H9 (cell line): ENCODE measurements around the gene KLK6. TPM values are rescaled to one million over a fixed set of nuclear protein-coding genes. Genes with fewer than 3 reads are reported as not detected.
A peak's percentile ranks its signal among the peaks of the same experiment; 100 is the strongest.

Experiments used
- DNase-seq: peaks from one replicate; pipeline ENCODE4 v3.0.0-alpha.2; 2017
- H2AFZ ChIP-seq: one replicate; pipeline ENCODE4 v1.6.1; 2013; ENCODE audit warnings: mild to moderate bottlenecking, low read length, control low read depth, moderate library complexity
- H2AK5ac ChIP-seq: 2 replicates; pipeline ENCODE4 v1.6.1; 2013; ENCODE audit warnings: low read length, control low read depth, mixed read lengths; ENCODE audit not compliant: insufficient read length
- H2BK120ac ChIP-seq: one replicate; pipeline ENCODE4 v1.6.1; 2013; ENCODE audit warnings: low read depth, mild to moderate bottlenecking, low read length, control low read depth, inconsistent platforms; ENCODE audit not compliant: poor library complexity, severe bottlenecking
- H2BK12ac ChIP-seq: 2 replicates; pipeline ENCODE4 v1.6.1; 2013; ENCODE audit warnings: low read length, control low read depth, mixed read lengths, low read depth; ENCODE audit not compliant: insufficient read length
- H2BK15ac ChIP-seq: 2 replicates; pipeline ENCODE4 v1.6.1; 2013; ENCODE audit warnings: low read depth, low read length, control low read depth
- H2BK20ac ChIP-seq: one replicate; pipeline ENCODE4 v1.6.1; 2013; ENCODE audit warnings: low read depth, mild to moderate bottlenecking, low read length, control low read depth, inconsistent platforms; ENCODE audit not compliant: poor library complexity, severe bottlenecking
- H2BK5ac ChIP-seq: 2 replicates; pipeline ENCODE4 v1.6.1; 2013; ENCODE audit warnings: low read length, control low read depth, mixed read lengths; ENCODE audit not compliant: insufficient read length
- H3K14ac ChIP-seq: 2 replicates; pipeline ENCODE4 v1.6.1; 2013; ENCODE audit warnings: low read length, control low read depth; ENCODE audit not compliant: insufficient read depth
- H3K18ac ChIP-seq: 2 replicates; pipeline ENCODE4 v1.6.1; 2013; ENCODE audit warnings: low read depth, mild to moderate bottlenecking, mixed read lengths, low read length, control low read depth; ENCODE audit not compliant: insufficient read length
- H3K23ac ChIP-seq: 2 replicates; pipeline ENCODE4 v1.6.1; 2013; ENCODE audit warnings: low read length, control low read depth, mixed read lengths, low read depth; ENCODE audit not compliant: insufficient read length
- H3K23me2 ChIP-seq: 2 replicates; pipeline ENCODE4 v1.6.1; 2013; ENCODE audit warnings: low read depth, mild to moderate bottlenecking, mixed read lengths, low read length, control low read depth; ENCODE audit not compliant: insufficient read length, poor library complexity, severe bottlenecking
- H3K27ac ChIP-seq: 2 replicates; pipeline ENCODE4 v1.5.1; 2013; ENCODE audit warnings: low read length, control low read depth, mixed read lengths, low read depth; ENCODE audit not compliant: insufficient read length
- H3K27me3 ChIP-seq: 2 replicates; pipeline ENCODE4 v1.6.1; 2013; ENCODE audit warnings: low read length, control low read depth, inconsistent platforms; ENCODE audit not compliant: insufficient read depth
- H3K4ac ChIP-seq: 2 replicates; pipeline ENCODE4 v1.6.1; 2013; ENCODE audit warnings: low read depth, mild to moderate bottlenecking, control low read depth, inconsistent platforms, low read length, moderate library complexity
- H3K4me1 ChIP-seq: 2 replicates; pipeline ENCODE4 v1.6.1; 2013; ENCODE audit warnings: low read length, control low read depth, inconsistent platforms; ENCODE audit not compliant: insufficient read depth
- H3K4me2 ChIP-seq: 2 replicates; pipeline ENCODE4 v1.6.1; 2013; ENCODE audit warnings: low read length, control low read depth, mixed read lengths; ENCODE audit not compliant: insufficient read length, insufficient read depth
- H3K56ac ChIP-seq: 2 replicates; pipeline ENCODE4 v1.6.1; 2013; ENCODE audit warnings: low read depth, mild to moderate bottlenecking, mixed read lengths, low read length, control low read depth; ENCODE audit not compliant: insufficient read length
- H3K79me1 ChIP-seq: 2 replicates; pipeline ENCODE4 v1.6.1; 2013; ENCODE audit warnings: low read depth, mild to moderate bottlenecking, moderate library complexity, low read length, control low read depth, inconsistent platforms; ENCODE audit not compliant: insufficient read depth, poor library complexity, severe bottlenecking
- H3K79me2 ChIP-seq: 2 replicates; pipeline ENCODE4 v1.6.1; 2013; ENCODE audit warnings: low read length, control low read depth, inconsistent platforms; ENCODE audit not compliant: insufficient read depth
- H3K9ac ChIP-seq: 2 replicates; pipeline ENCODE4 v1.6.1; 2013; ENCODE audit warnings: low read length, control low read depth, mixed read lengths; ENCODE audit not compliant: insufficient read length; ENCODE audit errors: extremely low read depth
- H3K9me3 ChIP-seq: one replicate; pipeline ENCODE4 v1.6.1; 2013; ENCODE audit warnings: low read depth, low read length, inconsistent platforms; ENCODE audit not compliant: control insufficient read depth
- H3T11ph ChIP-seq: one replicate; pipeline ENCODE4 v1.6.1; 2013; ENCODE audit warnings: mild to moderate bottlenecking, low read length, control low read depth, inconsistent platforms
- H4K20me1 ChIP-seq: one replicate; pipeline ENCODE4 v1.6.1; 2013; ENCODE audit not compliant: control insufficient read depth, insufficient read length, insufficient read depth
- H4K5ac ChIP-seq: 2 replicates; pipeline ENCODE4 v1.6.1; 2013; ENCODE audit warnings: low read depth, mild to moderate bottlenecking, mixed read lengths, low read length, control low read depth; ENCODE audit not compliant: insufficient read length
- H4K8ac ChIP-seq: replicated peaks from 2 replicates; pipeline ENCODE4 v1.6.1; 2013; ENCODE audit warnings: low read length, control low read depth, mixed read lengths, low read depth; ENCODE audit not compliant: insufficient read length
- H4K91ac ChIP-seq: 2 replicates; pipeline ENCODE4 v1.6.1; 2013; ENCODE audit warnings: low read depth, mild to moderate bottlenecking, moderate library complexity, mixed read lengths, low read length, control low read depth; ENCODE audit not compliant: insufficient read length
- H3K27ac Mint-ChIP-seq, 3 experiments: 2 replicates in 2 of 3; 3 replicates in 1 of 3; pipeline ENCODE4 v1.8.0; 2020 to 2021; ENCODE audit warnings: mixed read lengths in 3 of 3, mild to moderate bottlenecking in 1 of 3, moderate library complexity in 1 of 3
- H3K27me3 Mint-ChIP-seq: 2 replicates; pipeline ENCODE4 v1.8.0; 2021; ENCODE audit warnings: low read depth, mild to moderate bottlenecking, moderate library complexity, mixed read lengths
- H3K36me3 Mint-ChIP-seq, 3 experiments: 2 replicates in 2 of 3; 3 replicates in 1 of 3; pipeline ENCODE4 v1.8.0; 2020 to 2021; ENCODE audit warnings: low read depth in 3 of 3, mixed read lengths in 3 of 3; ENCODE audit not compliant: insufficient read depth in 1 of 3
- H3K4me1 Mint-ChIP-seq, 2 experiments: 2 replicates each; pipeline ENCODE4 v1.8.0; 2020; ENCODE audit warnings: mixed read lengths in 2 of 2
- H3K4me3 Mint-ChIP-seq, 2 experiments: 2 replicates in 1 of 2; 3 replicates in 1 of 2; pipeline ENCODE4 v1.8.0; 2020 to 2021; ENCODE audit warnings: mild to moderate bottlenecking in 2 of 2, mixed read lengths in 2 of 2, moderate library complexity in 1 of 2
- H3K9me3 Mint-ChIP-seq, 2 experiments: 2 replicates in 1 of 2; 3 replicates in 1 of 2; pipeline ENCODE4 v1.8.0; 2020; ENCODE audit warnings: mild to moderate bottlenecking in 2 of 2, mixed read lengths in 2 of 2, moderate library complexity in 1 of 2
- WGBS: extraction: QIAGEN DNeasy Blood & Tissue Kit; methylation state at CpG from one replicate; pipeline ENCODE4 v1.1.7; 2013; ENCODE audit warnings: missing lambda C conversion rate, low lambda C conversion rate, mixed read lengths; ENCODE audit not compliant: insufficient read length; ENCODE audit errors: extremely low coverage; 5-methylcytosine and 5-hydroxymethylcytosine counted together
- total RNA-seq: library from RNA; stranded (reverse); gene quantifications from 2 replicates; pipeline ENCODE4 v1.2.1, GENCODE V29; 2021
- TF ChIP-seq, protein P1 (sequence below): fragments of 200-600 bp; sonication (generic); conservative IDR thresholded peaks from 3 replicates; pipeline ENCODE4 v1.8.0; 2021; ENCODE audit warnings: antibody characterized with exemption, mild to moderate bottlenecking

KLK6 gene
- total RNA-seq, 1 experiment from 2014 or later = 2.6 TPM

DNA sequence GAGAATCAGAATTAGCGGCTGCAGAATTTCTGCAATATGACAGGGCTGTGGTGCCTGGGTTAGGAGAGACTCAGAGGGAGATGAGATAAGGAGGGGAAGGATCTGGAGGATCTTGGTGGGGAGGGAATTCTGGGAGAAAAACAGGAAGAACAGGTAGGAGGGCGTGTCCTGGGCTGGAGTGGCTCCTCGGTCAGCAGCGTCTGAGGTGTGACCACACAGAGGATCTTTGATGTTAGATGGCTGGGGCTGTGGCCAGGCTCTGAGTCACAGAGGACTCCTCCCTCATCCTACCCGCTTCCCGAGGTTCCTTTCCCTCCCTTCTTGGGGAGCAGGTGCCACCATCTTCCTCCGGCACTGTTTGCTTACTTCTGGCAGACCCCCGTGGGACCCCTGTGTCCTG, 6.4 kb upstream of the KLK6 start:
- H2AK5ac ChIP-seq = no peak overlapping the region
- no peak overlapping the region for H2BK120ac ChIP-seq
- H3K18ac ChIP-seq = peak overlapping the region; percentile 67
- no peak overlapping the region for H2BK5ac ChIP-seq
- Mint-ChIP-seq H3K36me3 (no peaks in the 10 kb centered on the region), H3K4me1 (peaks cover 33 to 55% of the 10 kb centered on the region in 2 experiments), H3K27me3 (peaks cover 5% of the 10 kb centered on the region), H3K9me3 (no peaks in the 10 kb centered on the region), H3K27ac (peak overlapping the region in 2 of 3 experiments; percentile 34 to 48; a peak in 3 of 7 replicates), H3K4me3 (no peak overlapping the region)
- no peak overlapping the region for H3K56ac ChIP-seq
- no peak overlapping the region for H2BK12ac ChIP-seq
- no peak overlapping the region for H3K14ac ChIP-seq
- H4K91ac ChIP-seq = no peak overlapping the region
- H3K23me2 ChIP-seq = no peaks in the 10 kb centered on the region
- H4K8ac ChIP-seq = no peak overlapping the region
- no peak overlapping the region for H3K23ac ChIP-seq
- H3K79me2 ChIP-seq = no peaks in the 10 kb centered on the region
- no peak overlapping the region for H2AFZ ChIP-seq
- H3T11ph ChIP-seq = no peak overlapping the region
- H4K5ac ChIP-seq = no peak overlapping the region
- TF ChIP-seq, protein P1, sequence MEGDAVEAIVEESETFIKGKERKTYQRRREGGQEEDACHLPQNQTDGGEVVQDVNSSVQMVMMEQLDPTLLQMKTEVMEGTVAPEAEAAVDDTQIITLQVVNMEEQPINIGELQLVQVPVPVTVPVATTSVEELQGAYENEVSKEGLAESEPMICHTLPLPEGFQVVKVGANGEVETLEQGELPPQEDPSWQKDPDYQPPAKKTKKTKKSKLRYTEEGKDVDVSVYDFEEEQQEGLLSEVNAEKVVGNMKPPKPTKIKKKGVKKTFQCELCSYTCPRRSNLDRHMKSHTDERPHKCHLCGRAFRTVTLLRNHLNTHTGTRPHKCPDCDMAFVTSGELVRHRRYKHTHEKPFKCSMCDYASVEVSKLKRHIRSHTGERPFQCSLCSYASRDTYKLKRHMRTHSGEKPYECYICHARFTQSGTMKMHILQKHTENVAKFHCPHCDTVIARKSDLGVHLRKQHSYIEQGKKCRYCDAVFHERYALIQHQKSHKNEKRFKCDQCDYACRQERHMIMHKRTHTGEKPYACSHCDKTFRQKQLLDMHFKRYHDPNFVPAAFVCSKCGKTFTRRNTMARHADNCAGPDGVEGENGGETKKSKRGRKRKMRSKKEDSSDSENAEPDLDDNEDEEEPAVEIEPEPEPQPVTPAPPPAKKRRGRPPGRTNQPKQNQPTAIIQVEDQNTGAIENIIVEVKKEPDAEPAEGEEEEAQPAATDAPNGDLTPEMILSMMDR = no peak
- H3K9me3 ChIP-seq = no peaks in the 10 kb centered on the region
- no peak overlapping the region for H3K4ac ChIP-seq
- no peaks in the 10 kb centered on the region for H4K20me1 ChIP-seq
- WGBS = no CpG with 5 or more reads among the region's 8 CpGs
- H2BK20ac ChIP-seq = no peak overlapping the region
- H3K79me1 ChIP-seq = no peaks in the 10 kb centered on the region
- DNase-seq = peak; percentile 90
- H3K4me1 ChIP-seq = peaks cover 6% of the 10 kb centered on the region; the same call in 1 of the 2 replicates
- H3K27me3 ChIP-seq = no peaks in the 10 kb centered on the region
- no peak overlapping the region for H3K9ac ChIP-seq
- H2BK15ac ChIP-seq = no peak overlapping the region
- no peak overlapping the region for H3K27ac ChIP-seq
- H3K4me2 ChIP-seq = peak overlapping the region; percentile 37
